Lung (tissue), 12 donors: ENCODE results near the gene ZNF805. TPM values are rescaled to one million over a fixed set of nuclear protein-coding genes. Genes with fewer than 3 reads are reported as not detected.

ENCODE experiments used
- ATAC-seq: fragments of 200-7000 bp; cut with Tn5 transposase; one replicate; pipeline ENCODE4 v1.9.1; 2020; ENCODE audit warnings: moderate number of reproducible peaks; ENCODE audit not compliant: insufficient read depth, low FRiP score
- DNase-seq, 3 donors: peaks; one replicate each; pipeline ENCODE4 v3.0.0-alpha.2; 2013 to 2017
- H3K27ac ChIP-seq, 2 donors: one replicate each; pipeline ENCODE4 v1.5.1; 2013; ENCODE audit warnings: mild to moderate bottlenecking in 2 of 2, moderate library complexity in 2 of 2, control low read depth in 1 of 2, inconsistent platforms in 1 of 2, low read depth in 1 of 2, low read length in 1 of 2
- H3K27me3 ChIP-seq, 3 donors: one replicate each; pipeline ENCODE4 v1.5.1; 2013; ENCODE audit warnings: low read length in 2 of 3; ENCODE audit not compliant: control insufficient read depth in 3 of 3, insufficient read depth in 3 of 3
- H3K36me3 ChIP-seq, 4 donors: one replicate each; pipeline ENCODE4 v1.5.1; 2013; ENCODE audit warnings: low read length in 4 of 4, mild to moderate bottlenecking in 1 of 4, moderate library complexity in 1 of 4; ENCODE audit not compliant: control insufficient read depth in 4 of 4, insufficient read depth in 4 of 4
- H3K4me1 ChIP-seq, 5 donors: one replicate each; pipeline ENCODE4 v1.5.1; 2013; ENCODE audit warnings: low read length in 5 of 5, mild to moderate bottlenecking in 2 of 5, moderate library complexity in 1 of 5; ENCODE audit not compliant: control insufficient read depth in 5 of 5, insufficient read depth in 5 of 5
- H3K4me3 ChIP-seq: one replicate; pipeline ENCODE4 v1.5.1; 2013; ENCODE audit warnings: mild to moderate bottlenecking, control low read depth, moderate library complexity
- H3K9ac ChIP-seq, 2 donors: one replicate each; pipeline ENCODE4 v1.5.1; 2013; ENCODE audit warnings: low read length in 2 of 2, control low read depth in 1 of 2; ENCODE audit not compliant: insufficient read depth in 1 of 2
- H3K9me3 ChIP-seq, 4 donors: one replicate each; pipeline ENCODE4 v1.5.1; 2013; ENCODE audit warnings: low read length in 3 of 4, mild to moderate bottlenecking in 1 of 4, moderate library complexity in 1 of 4; ENCODE audit not compliant: control insufficient read depth in 4 of 4, insufficient read depth in 3 of 4
- CTCF ChIP-seq: IDR thresholded peaks from 2 replicates; pipeline ENCODE4 v1.5.1; 2012; ENCODE audit warnings: mild to moderate bottlenecking; ENCODE audit errors: control extremely low read depth, extremely low read depth
- WGBS, 2 donors: extraction: QIAGEN DNeasy Blood & Tissue Kit; methylation state at CpG; one replicate each; pipeline ENCODE4 v1.1.7; 2013; 5-methylcytosine and 5-hydroxymethylcytosine counted together
- polyA plus RNA-seq, 2 donors: library from polyadenylated mRNA; stranded (reverse); fragments of 200-250 nt; gene quantifications; one replicate each; pipeline ENCODE4 v1.2.1, GENCODE V29; 2013
- total RNA-seq, 2 donors: library from RNA; depleted of rRNA in 1 of 2; stranded (reverse); fragments of >200 nt in 1 of 2; gene quantifications; one replicate each; pipeline ENCODE4 v1.2.1, GENCODE V29; 2014 to 2021
- donor health status: control.
- donor health status: control.
- donor health status: Bipolar disorder and iron deficiency.
- donor health status: healthy.
- donor health status: DM: yes; HTN: yes; CAD: no.

ZNF805 gene
- total and polyA plus RNA-seq, 4 donors = 0.65 to 29.0 (median 7.8) TPM

- Histone ChIP-seq H3K36me3 (peaks cover 0 to 8% (median 6%) of the 10 kb centered on the region in 4 donors), H3K27ac (no peak overlapping the region), H3K27me3 (no peaks in the 10 kb centered on the region), H3K9me3 (peaks cover 0 to 5% (median 0%) of the 10 kb centered on the region in 4 donors), H3K9ac (no peak overlapping the region), H3K4me3 (no peak overlapping the region), H3K4me1 (no peaks in the 10 kb centered on the region)
- WGBS, 2 donors = 92 to 97% methylated on average over 3 of the region's 3 CpGs
- ATAC-seq (no peak), DNase-seq (no peak)
- no peak for TF ChIP-seq CTCF
Measured at GRCh38 chr19:57262044-57262443, 21.6 kb downstream of the ZNF805 start.

GRCh38 chr19:57263244-57263741, 22.9 kb downstream of the ZNF805 start:
- ATAC-seq (no peak), DNase-seq (no peak)
- TF ChIP-seq CTCF = no peak
- H3K9me3 ChIP-seq = peaks cover 0 to 8% (median 0%) of the 10 kb centered on the region in 4 donors
- H3K36me3 ChIP-seq = peaks cover 0 to 8% (median 6%) of the 10 kb centered on the region in 4 donors
- H3K9ac ChIP-seq = no peak overlapping the region
- H3K4me3 ChIP-seq = no peak overlapping the region
- H3K27ac ChIP-seq = no peak overlapping the region
- no peaks in the 10 kb centered on the region for H3K4me1 ChIP-seq
- no peaks in the 10 kb centered on the region for H3K27me3 ChIP-seq
- WGBS, 2 donors = 95 to 100% methylated on average over 1 of the region's 1 CpG

GRCh38 chr19:57267291-57267690, 26.9 kb downstream of the ZNF805 start:
- Histone ChIP-seq H3K36me3 (peaks cover 0 to 3% (median 0%) of the 10 kb centered on the region in 4 donors), H3K9ac (no peak overlapping the region), H3K27ac (no peak overlapping the region), H3K9me3 (peaks cover 0 to 6% (median 0%) of the 10 kb centered on the region in 4 donors), H3K4me1 (no peaks in the 10 kb centered on the region), H3K4me3 (no peak overlapping the region), H3K27me3 (no peaks in the 10 kb centered on the region)
- DNase-seq (no peak), ATAC-seq (no peak)
- TF ChIP-seq CTCF = no peak
- 84 to 90% methylated on average over 3 of the region's 3 CpGs for WGBS, 2 donors
